HCT116 (cell line): ENCODE data around the gene UBE3C. TPM values are rescaled to one million over a fixed set of nuclear protein-coding genes. Genes with fewer than 3 reads are reported as not detected.
A peak's percentile ranks its signal among the peaks of the same experiment; 100 is the strongest.
"Not testable (repeated sequence)": the region's sequence is repeated elsewhere in the genome, so short reads cannot be mapped to it uniquely, and the experiment has no call there.

Experiments used
- ATAC-seq: fragments of 200-7000 bp; cut with Tn5 transposase; 2 replicates; pipeline ENCODE4 v1.9.1; 2020; ENCODE audit warnings: mild to moderate bottlenecking, moderate library complexity
- BruUV-seq: library from RNA; stranded (reverse); fragments of 400-500 nt; replicated peaks from 2 replicates; lab custom pipeline; 2021; lab: Mats Ljungman, UMichigan
- CTCF ChIA-PET: fragments of 300-600 bp; sonication (Branson Sonifier 250); formaldehyde crosslinking; loops from one replicate; lab custom pipeline; 2021; ENCODE audit warnings: antibody characterized with exemption; lab: Charles Lee
- POLR2A ChIA-PET: fragments of 300-600, 350-600 bp; sonication (Branson Sonifier 250); formaldehyde crosslinking; loops from one replicate; lab custom pipeline; 2021; ENCODE audit warnings: antibody characterized with exemption; lab: Charles Lee
- RAD21 ChIA-PET, 2 experiments: fragments of 300-600 bp; sonication (Branson Sonifier 250); formaldehyde crosslinking; loops; one replicate each; lab custom pipeline; 2023; ENCODE audit warnings: low total read pairs in 2 of 2; ENCODE audit not compliant: uncharacterized antibody in 2 of 2, unreplicated experiment in 2 of 2, low non-redundant PET in 1 of 2; lab: Charles Lee
- DNase-seq: peaks from one replicate; pipeline ENCODE4 v3.0.0-alpha.2; 2010; ENCODE audit warnings: low read depth, low spot score
- H2AFZ ChIP-seq: fragments of 200-600 bp; shearing (Covaris generic), sonication (generic); 2 replicates; pipeline ENCODE4 v1.6.1; 2017; ENCODE audit warnings: low read depth, mixed run types, mixed read lengths, antibody characterized with exemption, low read length; ENCODE audit not compliant: poor library complexity, severe bottlenecking
- H3K27ac ChIP-seq: 2 replicates; pipeline ENCODE4 v1.5.1; 2012; ENCODE audit warnings: low read depth, low read length
- H3K27me3 ChIP-seq: fragments of 200-600 bp; sonication (generic); 2 replicates; pipeline ENCODE4 v1.6.1; 2016; ENCODE audit warnings: mixed run types, low read length, mixed read lengths; ENCODE audit not compliant: insufficient read depth
- H3K36me3 ChIP-seq, 2 experiments: fragments of 200-500 bp in 1 of 2; fragments of 200-600 bp in 1 of 2; sonication (Bioruptor generic) in 1 of 2; sonication (generic) in 1 of 2; 2 replicates each; pipeline versions ENCODE4 v1.5.1 to v1.6.1; 2014 to 2016; ENCODE audit warnings: low read length in 2 of 2, inconsistent platforms in 1 of 2, mixed read lengths in 1 of 2, mixed run types in 1 of 2; ENCODE audit not compliant: insufficient read depth in 2 of 2, control insufficient read depth in 1 of 2
- H3K4me1 ChIP-seq, 2 experiments: fragments of 200-600 bp in 1 of 2; sonication (generic) in 1 of 2; 2 replicates each; pipeline versions ENCODE4 v1.5.1 to v1.6.1; 2012 to 2017; ENCODE audit warnings: low read length in 2 of 2, inconsistent platforms in 1 of 2, mild to moderate bottlenecking in 1 of 2, mixed read lengths in 1 of 2, mixed run types in 1 of 2, moderate library complexity in 1 of 2; ENCODE audit not compliant: insufficient read depth in 2 of 2, control insufficient read depth in 1 of 2
- H3K4me2 ChIP-seq: fragments of 200-600 bp; sonication (generic); 2 replicates; pipeline ENCODE4 v1.6.1; 2017; ENCODE audit warnings: mixed run types, low read length, mixed read lengths
- H3K4me3 ChIP-seq, 2 experiments: fragments of 200-600 bp in 1 of 2; sonication (generic) in 1 of 2; replicated peaks in 1 of 2; 2 replicates each; pipeline ENCODE4 v1.5.1; 2011 to 2016; ENCODE audit warnings: low read length in 2 of 2, control low read depth in 1 of 2, low read depth in 1 of 2, mild to moderate bottlenecking in 1 of 2, mixed read lengths in 1 of 2, mixed run types in 1 of 2
- H3K79me2 ChIP-seq: fragments of 200-600 bp; sonication (generic); 2 replicates; pipeline ENCODE4 v1.6.1; 2017; ENCODE audit warnings: mild to moderate bottlenecking, mixed run types, low read length, moderate library complexity, mixed read lengths; ENCODE audit not compliant: insufficient read depth
- H3K9ac ChIP-seq: fragments of 200-600 bp; sonication (generic); 2 replicates; pipeline ENCODE4 v1.6.1; 2016; ENCODE audit warnings: low read length, mixed read lengths
- H3K9me2 ChIP-seq: fragments of 200-600 bp; sonication (generic), shearing (Covaris generic); 2 replicates; pipeline ENCODE4 v1.6.1; 2017; ENCODE audit warnings: mixed run types, mild to moderate bottlenecking, moderate library complexity; ENCODE audit not compliant: insufficient read depth
- H3K9me3 ChIP-seq, 2 experiments: fragments of 200-500 bp in 1 of 2; fragments of 200-600 bp in 1 of 2; sonication (Bioruptor generic) in 1 of 2; sonication (generic) in 1 of 2; 2 replicates each; pipeline ENCODE4 v1.6.1; 2014 to 2017; ENCODE audit warnings: low read length in 2 of 2, mixed read lengths in 2 of 2, inconsistent platforms in 1 of 2, low read depth in 1 of 2, mild to moderate bottlenecking in 1 of 2, mixed run types in 1 of 2, moderate library complexity in 1 of 2; ENCODE audit not compliant: control insufficient read depth in 1 of 2, insufficient read depth in 1 of 2
- H4K20me1 ChIP-seq: fragments of 200-600 bp; sonication (generic), shearing (Covaris generic); 2 replicates; pipeline ENCODE4 v1.6.1; 2017; ENCODE audit warnings: mixed run types, mild to moderate bottlenecking, moderate library complexity; ENCODE audit not compliant: insufficient read depth
- CBX3 ChIP-seq: IDR thresholded peaks from 2 replicates; pipeline ENCODE4 v1.6.1; 2012; ENCODE audit warnings: low read depth
- CEBPB ChIP-seq: IDR thresholded peaks from 2 replicates; pipeline ENCODE4 v1.6.1; 2012; ENCODE audit warnings: low read depth
- EGR1 ChIP-seq: IDR thresholded peaks from 2 replicates; pipeline ENCODE4 v1.6.1; 2012; ENCODE audit warnings: low read depth
- EZH2 ChIP-seq: fragments of 200-600 bp; sonication (generic); IDR thresholded peaks from 2 replicates; pipeline ENCODE4 v1.6.1; 2017; ENCODE audit warnings: antibody characterized with exemption, mixed run types
- EZH2phosphoT487 ChIP-seq: fragments of 200-600 bp; IDR thresholded peaks from 2 replicates; pipeline ENCODE4 v1.6.1; 2018; ENCODE audit warnings: antibody characterized with exemption, borderline replicate concordance
- FOSL1 ChIP-seq: IDR thresholded peaks from 2 replicates; pipeline ENCODE4 v1.6.1; 2012; ENCODE audit warnings: low read depth
- JUND ChIP-seq: IDR thresholded peaks from 2 replicates; pipeline ENCODE4 v1.6.1; 2012
- POLR2A ChIP-seq: IDR thresholded peaks from 2 replicates; pipeline ENCODE4 v1.7.0; 2011; ENCODE audit warnings: borderline replicate concordance; ENCODE audit not compliant: insufficient read depth, insufficient read length; ENCODE audit errors: extremely low read depth
- RAD21 ChIP-seq: IDR thresholded peaks from 2 replicates; pipeline ENCODE4 v1.6.1; 2012; ENCODE audit warnings: low read depth, mild to moderate bottlenecking
- SIN3A ChIP-seq: IDR thresholded peaks from 2 replicates; pipeline ENCODE4 v1.6.1; 2012; ENCODE audit warnings: low read depth
- SP1 ChIP-seq: IDR thresholded peaks from 2 replicates; pipeline ENCODE4 v1.6.1; 2012; ENCODE audit warnings: low read depth
- SRF ChIP-seq: IDR thresholded peaks from 2 replicates; pipeline ENCODE4 v1.6.1; 2012; ENCODE audit warnings: low read depth
- YY1 ChIP-seq: IDR thresholded peaks from 2 replicates; pipeline ENCODE4 v1.6.1; 2011; ENCODE audit warnings: low read length, low read depth, moderate library complexity, mild to moderate bottlenecking; ENCODE audit not compliant: insufficient replicate concordance; ENCODE audit errors: extremely low read depth
- ZFX ChIP-seq: fragments of 450-650 bp; IDR thresholded peaks from 2 replicates; pipeline ENCODE4 v1.6.1; 2017
- ZNF274 ChIP-seq: fragments of 200-500 bp; sonication (Bioruptor generic); IDR thresholded peaks from 2 replicates; pipeline ENCODE4 v1.6.1; 2014; ENCODE audit warnings: mild to moderate bottlenecking, low read depth, low read length, inconsistent platforms
- intact Hi-C: fragments of 100-400 bp; cut with micrococcal nuclease; formaldehyde crosslinking; loops from 2 replicates; pipeline ENCODE4 v1.10.0; 2022
- total RNA-seq: library from RNA; stranded (reverse); gene quantifications from one replicate; pipeline ENCODE4 v1.2.1, GENCODE V29; 2021; ENCODE audit not compliant: unreplicated experiment
- TF ChIP-seq, protein P1 (sequence below): IDR thresholded peaks from 2 replicates; pipeline ENCODE4 v1.6.1; 2012; ENCODE audit warnings: low read depth
- TF ChIP-seq, protein P2 (sequence below): IDR thresholded peaks from 2 replicates; pipeline ENCODE4 v1.6.1; 2012
- TF ChIP-seq, protein P3 (sequence below): IDR thresholded peaks from 2 replicates; pipeline ENCODE4 v1.6.1; 2011; ENCODE audit warnings: mild to moderate bottlenecking, low read length, moderate library complexity; ENCODE audit not compliant: insufficient replicate concordance; ENCODE audit errors: extremely low read depth

UBE3C gene
- total RNA-seq, 1 experiment from 2014 or later = 68.3 TPM

DNA sequence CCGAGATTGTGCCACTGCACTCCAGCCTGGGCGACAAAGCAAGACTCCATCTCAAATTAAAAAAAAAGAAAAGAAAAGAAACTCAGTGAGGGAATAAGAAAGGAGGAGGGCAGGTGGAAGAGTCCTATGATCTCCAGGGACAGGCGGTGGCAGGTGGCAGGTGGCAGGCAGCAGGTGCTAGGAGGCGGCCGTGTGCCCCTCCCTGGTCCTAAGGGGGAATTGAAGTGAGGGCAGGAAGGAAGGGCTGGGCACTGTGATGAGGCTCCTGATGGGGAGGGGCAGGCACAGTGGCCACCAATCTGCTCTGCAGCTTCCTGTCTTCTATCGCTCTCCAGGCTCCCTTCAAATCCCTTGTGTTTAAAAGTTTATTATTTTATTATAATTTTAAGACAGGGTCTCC lies 41.2 kb upstream of the UBE3C start:
- Histone ChIP-seq H3K4me1 (no peaks in the 10 kb centered on the region), H3K4me2 (no peak overlapping the region), H3K9ac (no peak overlapping the region), H3K4me3 (no peak overlapping the region), H4K20me1 (no peaks in the 10 kb centered on the region), H3K9me2 (no peaks in the 10 kb centered on the region), H3K79me2 (no peaks in the 10 kb centered on the region), H3K27ac (no peak overlapping the region), H3K36me3 (no peaks in the 10 kb centered on the region), H2AFZ (no peak overlapping the region), H3K9me3 (peaks cover 0 to 9% of the 10 kb centered on the region in 2 experiments; a peak in 1 of 4 replicates), H3K27me3 (no peaks in the 10 kb centered on the region)
- intact Hi-C loops = no loop called here
- ATAC-seq = 0 out of 2 replicates have a peak, but pooled peaks have one; percentile 34
- ChIA-PET POLR2A (no interaction called here), CTCF (no interaction called here), RAD21 (interaction anchor here in 1 of 2 experiments (0.7 kb wide), 1 partner anchor 176 kb away, joined by 3 read pairs; no protein-coding TSS in a partner anchor)
- no TSS peak for BruUV-seq
- TF ChIP-seq POLR2A = no peak
- TF ChIP-seq FOSL1 = no peak
- TF ChIP-seq CBX3 = no peak
- TF ChIP-seq YY1 = no peak
- no peak for TF ChIP-seq SRF
- no peak for TF ChIP-seq CEBPB
- TF ChIP-seq EZH2 = no peak
- no peak for TF ChIP-seq SP1
- no peak for TF ChIP-seq ZNF274
- TF ChIP-seq SIN3A = no peak
- TF ChIP-seq ZFX = no peak
- TF ChIP-seq, protein P1, sequence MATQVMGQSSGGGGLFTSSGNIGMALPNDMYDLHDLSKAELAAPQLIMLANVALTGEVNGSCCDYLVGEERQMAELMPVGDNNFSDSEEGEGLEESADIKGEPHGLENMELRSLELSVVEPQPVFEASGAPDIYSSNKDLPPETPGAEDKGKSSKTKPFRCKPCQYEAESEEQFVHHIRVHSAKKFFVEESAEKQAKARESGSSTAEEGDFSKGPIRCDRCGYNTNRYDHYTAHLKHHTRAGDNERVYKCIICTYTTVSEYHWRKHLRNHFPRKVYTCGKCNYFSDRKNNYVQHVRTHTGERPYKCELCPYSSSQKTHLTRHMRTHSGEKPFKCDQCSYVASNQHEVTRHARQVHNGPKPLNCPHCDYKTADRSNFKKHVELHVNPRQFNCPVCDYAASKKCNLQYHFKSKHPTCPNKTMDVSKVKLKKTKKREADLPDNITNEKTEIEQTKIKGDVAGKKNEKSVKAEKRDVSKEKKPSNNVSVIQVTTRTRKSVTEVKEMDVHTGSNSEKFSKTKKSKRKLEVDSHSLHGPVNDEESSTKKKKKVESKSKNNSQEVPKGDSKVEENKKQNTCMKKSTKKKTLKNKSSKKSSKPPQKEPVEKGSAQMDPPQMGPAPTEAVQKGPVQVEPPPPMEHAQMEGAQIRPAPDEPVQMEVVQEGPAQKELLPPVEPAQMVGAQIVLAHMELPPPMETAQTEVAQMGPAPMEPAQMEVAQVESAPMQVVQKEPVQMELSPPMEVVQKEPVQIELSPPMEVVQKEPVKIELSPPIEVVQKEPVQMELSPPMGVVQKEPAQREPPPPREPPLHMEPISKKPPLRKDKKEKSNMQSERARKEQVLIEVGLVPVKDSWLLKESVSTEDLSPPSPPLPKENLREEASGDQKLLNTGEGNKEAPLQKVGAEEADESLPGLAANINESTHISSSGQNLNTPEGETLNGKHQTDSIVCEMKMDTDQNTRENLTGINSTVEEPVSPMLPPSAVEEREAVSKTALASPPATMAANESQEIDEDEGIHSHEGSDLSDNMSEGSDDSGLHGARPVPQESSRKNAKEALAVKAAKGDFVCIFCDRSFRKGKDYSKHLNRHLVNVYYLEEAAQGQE = no peak
- TF ChIP-seq, protein P2, sequence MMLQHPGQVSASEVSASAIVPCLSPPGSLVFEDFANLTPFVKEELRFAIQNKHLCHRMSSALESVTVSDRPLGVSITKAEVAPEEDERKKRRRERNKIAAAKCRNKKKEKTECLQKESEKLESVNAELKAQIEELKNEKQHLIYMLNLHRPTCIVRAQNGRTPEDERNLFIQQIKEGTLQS = no peak
- TF ChIP-seq JUND = no peak
- TF ChIP-seq, protein P3, sequence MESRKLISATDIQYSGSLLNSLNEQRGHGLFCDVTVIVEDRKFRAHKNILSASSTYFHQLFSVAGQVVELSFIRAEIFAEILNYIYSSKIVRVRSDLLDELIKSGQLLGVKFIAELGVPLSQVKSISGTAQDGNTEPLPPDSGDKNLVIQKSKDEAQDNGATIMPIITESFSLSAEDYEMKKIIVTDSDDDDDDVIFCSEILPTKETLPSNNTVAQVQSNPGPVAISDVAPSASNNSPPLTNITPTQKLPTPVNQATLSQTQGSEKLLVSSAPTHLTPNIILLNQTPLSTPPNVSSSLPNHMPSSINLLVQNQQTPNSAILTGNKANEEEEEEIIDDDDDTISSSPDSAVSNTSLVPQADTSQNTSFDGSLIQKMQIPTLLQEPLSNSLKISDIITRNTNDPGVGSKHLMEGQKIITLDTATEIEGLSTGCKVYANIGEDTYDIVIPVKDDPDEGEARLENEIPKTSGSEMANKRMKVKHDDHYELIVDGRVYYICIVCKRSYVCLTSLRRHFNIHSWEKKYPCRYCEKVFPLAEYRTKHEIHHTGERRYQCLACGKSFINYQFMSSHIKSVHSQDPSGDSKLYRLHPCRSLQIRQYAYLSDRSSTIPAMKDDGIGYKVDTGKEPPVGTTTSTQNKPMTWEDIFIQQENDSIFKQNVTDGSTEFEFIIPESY = no peak
- no peak for TF ChIP-seq EGR1
- TF ChIP-seq EZH2phosphoT487 = no peak
- TF ChIP-seq RAD21 = no peak
- no peak for DNase-seq

DNA sequence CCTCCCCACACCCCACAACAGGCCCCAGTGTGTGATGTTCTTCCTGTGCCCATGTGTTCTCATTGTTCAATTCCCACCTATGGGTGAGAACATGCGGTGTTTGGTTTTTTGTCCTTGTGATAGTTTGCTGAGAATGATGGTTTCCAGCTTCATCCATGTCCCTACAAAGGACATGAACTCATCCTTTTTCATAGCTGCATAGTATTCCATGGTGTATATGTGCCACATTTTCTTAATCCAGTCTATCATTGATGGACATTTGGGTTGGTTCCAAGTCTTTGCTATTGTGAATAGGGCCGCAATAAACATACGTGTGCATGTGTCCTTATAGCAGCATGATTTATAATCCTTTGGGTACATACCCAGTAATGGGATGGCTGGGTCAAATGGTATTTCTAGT lies 38.7 kb upstream of the UBE3C start:
- H2AFZ ChIP-seq, intact Hi-C loops, H4K20me1 ChIP-seq, H3K36me3 ChIP-seq, H3K79me2 ChIP-seq, H3K9me2 ChIP-seq, H3K27me3 ChIP-seq, POLR2A ChIA-PET, CTCF ChIA-PET, H3K9me3 ChIP-seq, H3K4me1 ChIP-seq, RAD21 ChIA-PET, H3K27ac ChIP-seq, H3K4me2 ChIP-seq, DNase-seq, H3K4me3 ChIP-seq, H3K9ac ChIP-seq, ATAC-seq, BruUV-seq: not testable (repeated sequence)
